SK-N-SH treated with all-trans-retinoic acid at 6 μM for 48 hours (cell line): ENCODE measurements around the gene TMBIM1.

ENCODE experiments used
- RARB ChIP-seq: fragments of 250-450 bp; sonication (Bioruptor Pico); IDR thresholded peaks from 2 replicates; pipeline ENCODE4 v1.8.0; 2021; ENCODE audit warnings: mild to moderate bottlenecking, moderate library complexity
- ZNF8 ChIP-seq: fragments of 450-650 bp; formaldehyde crosslinking; IDR thresholded peaks from 2 replicates; pipeline ENCODE4 v1.5.0; 2020; ENCODE audit warnings: mild to moderate bottlenecking, moderate library complexity

DNA sequence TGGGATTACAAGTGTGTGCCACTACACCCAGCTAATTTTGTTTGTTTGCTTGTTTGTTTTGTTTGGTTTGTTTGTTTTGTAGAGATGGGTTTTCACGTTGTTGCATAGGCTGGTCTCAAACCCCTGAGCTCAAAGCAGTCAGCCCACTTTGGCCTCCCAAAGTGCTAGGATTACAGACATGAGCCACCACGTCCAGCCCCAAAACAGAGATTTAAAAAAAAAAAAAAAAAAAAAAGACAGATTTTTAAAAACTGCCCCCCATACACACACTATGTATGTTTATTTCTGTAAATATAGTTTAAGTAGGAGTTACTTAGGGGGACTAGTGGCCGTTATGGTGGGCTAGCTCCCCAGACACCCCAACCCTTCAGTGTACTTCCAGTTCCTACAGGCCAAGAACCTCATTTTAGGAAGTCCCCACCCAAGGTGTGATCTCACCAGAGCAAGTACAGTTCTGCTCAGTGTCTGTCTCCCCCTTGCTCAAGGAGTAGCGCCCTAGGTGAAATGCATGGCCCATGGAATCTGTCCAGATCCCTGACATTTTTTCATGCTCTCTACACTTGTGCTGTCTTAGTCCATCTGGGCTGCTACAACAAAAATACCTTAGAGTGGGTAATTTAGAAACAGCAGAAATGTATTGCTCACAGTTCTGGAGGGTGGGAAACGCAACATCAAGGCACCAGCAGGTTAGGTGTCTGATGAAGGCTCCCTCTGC lies 1.6 kb upstream of the TMBIM1 start:
- no peak for TF ChIP-seq RARB
- TF ChIP-seq ZNF8 (CRISPR knock-in tag) = no peak
